Skeletal muscle satellite cell (primary cell): ENCODE measurements around the gene AJUBA.
"Not testable (repeated sequence)": the region's sequence is repeated elsewhere in the genome, so short reads cannot be mapped to it uniquely, and the experiment has no call there.

Experiments used
- H3K27me3 ChIP-seq: 2 replicates; pipeline ENCODE4 v1.7.0; 2013; ENCODE audit warnings: low read length; ENCODE audit not compliant: control insufficient read depth, insufficient read depth
- H3K36me3 ChIP-seq: 2 replicates; pipeline ENCODE4 v1.7.0; 2013; ENCODE audit warnings: mild to moderate bottlenecking, control low read depth, low read length; ENCODE audit not compliant: insufficient read depth
- H3K4me1 ChIP-seq: 2 replicates; pipeline ENCODE4 v1.7.0; 2013; ENCODE audit warnings: low read length; ENCODE audit not compliant: control insufficient read depth, insufficient read depth
- H3K4me2 ChIP-seq: 2 replicates; pipeline ENCODE4 v1.7.0; 2013; ENCODE audit warnings: mild to moderate bottlenecking, low read length
- H3K4me3 ChIP-seq: 2 replicates; pipeline ENCODE4 v1.7.0; 2013; ENCODE audit warnings: low read length
- H3K9ac ChIP-seq: 2 replicates; pipeline ENCODE4 v1.7.0; 2013; ENCODE audit warnings: mild to moderate bottlenecking, low read depth, low read length, moderate library complexity
- H3K9me3 ChIP-seq: replicated peaks from 2 replicates; pipeline ENCODE4 v1.7.0; 2013; ENCODE audit warnings: mild to moderate bottlenecking, control low read depth, low read length

Gene AJUBA

GRCh38 chr14:23018107-23018506 is 35.8 kb upstream of the AJUBA start:
- H3K9ac ChIP-seq: no peak overlapping the region
- H3K27me3 ChIP-seq: no peaks in the 10 kb centered on the region
- no peak overlapping the region for H3K4me3 ChIP-seq
- no peaks in the 10 kb centered on the region for H3K36me3 ChIP-seq
- H3K4me1 ChIP-seq: no peaks in the 10 kb centered on the region
- H3K9me3 ChIP-seq: no peaks in the 10 kb centered on the region
- no peak overlapping the region for H3K4me2 ChIP-seq

- no peaks in the 10 kb centered on the region for H3K36me3 ChIP-seq
- H3K4me3 ChIP-seq: no peak overlapping the region
These were observed 34.7 kb upstream of the AJUBA start for GRCh38 chr14:23017091-23017490.

GRCh38 chr14:23015618-23016017 is 33.3 kb upstream of the AJUBA start:
- H3K36me3 ChIP-seq: no peaks in the 10 kb centered on the region
- no peaks in the 10 kb centered on the region for H3K9me3 ChIP-seq
- no peaks in the 10 kb centered on the region for H3K4me1 ChIP-seq
- H3K27me3 ChIP-seq: no peaks in the 10 kb centered on the region
- no peak overlapping the region for H3K9ac ChIP-seq
- H3K4me2 ChIP-seq: no peak overlapping the region
- no peak overlapping the region for H3K4me3 ChIP-seq

More at GRCh38 chr14:23017091-23017490, 34.7 kb upstream of the AJUBA start:
- Histone ChIP-seq H3K4me2 (no peak overlapping the region), H3K4me1 (no peaks in the 10 kb centered on the region), H3K27me3 (no peaks in the 10 kb centered on the region), H3K9ac (no peak overlapping the region), H3K9me3 (no peaks in the 10 kb centered on the region)

- not testable (repeated sequence) for H3K27me3 ChIP-seq, H3K4me2 ChIP-seq, H3K9ac ChIP-seq, H3K9me3 ChIP-seq, H3K4me3 ChIP-seq, H3K36me3 ChIP-seq
- peaks cover 14% of the 10 kb centered on the region for H3K4me1 ChIP-seq
These were observed 31.4 kb upstream of the AJUBA start for GRCh38 chr14:23013749-23014054.

- H3K36me3 ChIP-seq: no peaks in the 10 kb centered on the region
- no peak overlapping the region for H3K4me2 ChIP-seq
- no peaks in the 10 kb centered on the region for H3K9me3 ChIP-seq
- H3K27me3 ChIP-seq: no peaks in the 10 kb centered on the region
- H3K9ac ChIP-seq: no peak overlapping the region
- peaks cover 17% of the 10 kb centered on the region for H3K4me1 ChIP-seq
- no peak overlapping the region for H3K4me3 ChIP-seq
These were observed 30.9 kb upstream of the AJUBA start for GRCh38 chr14:23013054-23013748.

- Histone ChIP-seq H3K4me3 (peak within 1 kb of the TSS; percentile 76), H3K27me3 (no peaks in the 10 kb centered on the region), H3K9ac (peak within 1 kb of the TSS; percentile 68), H3K4me1 (peaks cover 36% of the 10 kb centered on the region), H3K4me2 (peak within 1 kb of the TSS; percentile 85), H3K36me3 (no peaks in the 10 kb centered on the region), H3K9me3 (no peaks in the 10 kb centered on the region)
These were observed 27.8 kb upstream of the AJUBA start, which contains the start of gene C14orf93 for GRCh38 chr14:23009939-23010726. Gene C14orf93 (minus strand): TSS chr14:23010143. CDS start chr14:22999023, 11,120 bp downstream.

GRCh38 chr14:23009483-23009938 is 27.2 kb upstream of the AJUBA start:
- H3K4me3 ChIP-seq: peak overlapping the region; percentile 76
- peak overlapping the region; percentile 85 for H3K4me2 ChIP-seq
- H3K4me1 ChIP-seq: peaks cover 38% of the 10 kb centered on the region
- no peaks in the 10 kb centered on the region for H3K9me3 ChIP-seq
- H3K9ac ChIP-seq: peak overlapping the region; percentile 68
- H3K36me3 ChIP-seq: no peaks in the 10 kb centered on the region
- no peaks in the 10 kb centered on the region for H3K27me3 ChIP-seq

- no peak overlapping the region for H3K4me3 ChIP-seq
These were observed 26.5 kb upstream of the AJUBA start for GRCh38 chr14:23008831-23009230.

GRCh38 chr14:23006544-23007419 is 24.4 kb upstream of the AJUBA start:
- Histone ChIP-seq H3K36me3 (no peaks in the 10 kb centered on the region), H3K4me2 (peak overlapping the region; percentile 93)

More at GRCh38 chr14:23008831-23009230, 26.5 kb upstream of the AJUBA start:
- H3K4me2 ChIP-seq: peak overlapping the region; percentile 85
- no peak overlapping the region for H3K9ac ChIP-seq
- no peaks in the 10 kb centered on the region for H3K27me3 ChIP-seq
- H3K36me3 ChIP-seq: no peaks in the 10 kb centered on the region
- no peaks in the 10 kb centered on the region for H3K9me3 ChIP-seq
- H3K4me1 ChIP-seq: peaks cover 38% of the 10 kb centered on the region

GRCh38 chr14:23006188-23006534 is 23.8 kb upstream of the AJUBA start:
- H3K9me3 ChIP-seq: no peaks in the 10 kb centered on the region
- peak overlapping the region; percentile 89 for H3K9ac ChIP-seq
- H3K36me3 ChIP-seq: no peaks in the 10 kb centered on the region

More at GRCh38 chr14:23006544-23007419, 24.4 kb upstream of the AJUBA start:
- Histone ChIP-seq H3K4me1 (peaks cover 38% of the 10 kb centered on the region), H3K27me3 (no peaks in the 10 kb centered on the region), H3K4me3 (peak overlapping the region; percentile 79), H3K9me3 (no peaks in the 10 kb centered on the region), H3K9ac (peak overlapping the region; percentile 89)

More at GRCh38 chr14:23006188-23006534, 23.8 kb upstream of the AJUBA start:
- Histone ChIP-seq H3K27me3 (no peaks in the 10 kb centered on the region), H3K4me2 (peak overlapping the region; percentile 93), H3K4me3 (peak overlapping the region; percentile 79), H3K4me1 (peaks cover 38% of the 10 kb centered on the region)
